ENCODE measurements around the gene ST6GALNAC2.

Gene ST6GALNAC2

DNA sequence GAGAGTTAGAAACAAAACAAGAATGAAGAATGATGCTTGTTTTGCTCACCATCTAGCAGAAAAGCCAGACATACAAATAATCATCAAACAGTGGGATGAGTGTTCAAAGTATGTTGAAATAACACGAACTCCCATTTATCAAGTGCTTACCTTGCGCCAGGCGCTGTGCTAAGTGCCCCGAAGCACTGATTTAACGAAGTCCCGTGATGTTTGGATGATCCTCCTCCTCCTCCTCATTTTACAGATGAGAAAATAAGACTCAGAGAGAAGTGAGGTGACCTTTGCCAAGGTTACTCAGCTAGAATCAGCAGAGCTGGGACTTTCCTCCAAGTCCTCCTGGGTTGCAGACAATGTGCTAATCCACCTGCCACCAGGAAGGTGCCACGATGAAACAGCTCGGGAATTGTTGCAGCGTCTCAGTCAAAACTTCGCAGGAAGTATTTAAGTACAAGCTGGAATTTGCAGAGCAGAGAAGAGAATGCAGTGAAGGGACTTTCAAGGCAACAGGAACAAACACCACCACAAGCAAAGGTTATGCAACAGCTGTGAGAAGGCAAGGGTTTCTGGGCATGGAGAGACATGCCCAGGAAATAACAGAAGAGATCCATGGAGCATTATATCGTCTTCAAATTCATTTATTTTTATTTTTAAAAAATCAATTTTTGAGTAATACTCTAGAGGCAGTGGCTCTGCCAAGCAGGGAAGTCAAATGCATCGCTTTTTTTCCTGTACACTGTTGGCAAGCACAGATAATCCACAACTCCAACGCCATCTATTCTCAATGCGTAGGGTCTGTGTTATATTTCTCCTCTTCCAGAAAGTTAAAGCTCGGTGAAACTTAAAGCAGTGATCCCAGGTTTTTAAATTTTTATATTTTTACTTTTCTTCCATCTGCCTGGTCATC is 34.7 kb downstream of the ST6GALNAC2 start:
- Mint-ChIP-seq H3K4me1 (peaks cover 23% of the 10 kb centered on the region), H3K9me3 (no peaks in the 10 kb centered on the region), H3K27ac (peak overlapping the region; percentile 8 to 34 (median 26)), H3K27me3 (ENCODE audit: low read depth) (no peaks in the 10 kb centered on the region), H3K36me3 (ENCODE audit: low read depth) (no peaks in the 10 kb centered on the region), H3K4me3 (peak overlapping the region in 2 of 3 experiments; percentile 6 to 26)
- TF ChIP-seq, protein P1, sequence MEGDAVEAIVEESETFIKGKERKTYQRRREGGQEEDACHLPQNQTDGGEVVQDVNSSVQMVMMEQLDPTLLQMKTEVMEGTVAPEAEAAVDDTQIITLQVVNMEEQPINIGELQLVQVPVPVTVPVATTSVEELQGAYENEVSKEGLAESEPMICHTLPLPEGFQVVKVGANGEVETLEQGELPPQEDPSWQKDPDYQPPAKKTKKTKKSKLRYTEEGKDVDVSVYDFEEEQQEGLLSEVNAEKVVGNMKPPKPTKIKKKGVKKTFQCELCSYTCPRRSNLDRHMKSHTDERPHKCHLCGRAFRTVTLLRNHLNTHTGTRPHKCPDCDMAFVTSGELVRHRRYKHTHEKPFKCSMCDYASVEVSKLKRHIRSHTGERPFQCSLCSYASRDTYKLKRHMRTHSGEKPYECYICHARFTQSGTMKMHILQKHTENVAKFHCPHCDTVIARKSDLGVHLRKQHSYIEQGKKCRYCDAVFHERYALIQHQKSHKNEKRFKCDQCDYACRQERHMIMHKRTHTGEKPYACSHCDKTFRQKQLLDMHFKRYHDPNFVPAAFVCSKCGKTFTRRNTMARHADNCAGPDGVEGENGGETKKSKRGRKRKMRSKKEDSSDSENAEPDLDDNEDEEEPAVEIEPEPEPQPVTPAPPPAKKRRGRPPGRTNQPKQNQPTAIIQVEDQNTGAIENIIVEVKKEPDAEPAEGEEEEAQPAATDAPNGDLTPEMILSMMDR (IDR thresholded peaks at IDR 0.05; ENCODE audit: unreplicated experiment in 3 of 3), result no peak

DNA sequence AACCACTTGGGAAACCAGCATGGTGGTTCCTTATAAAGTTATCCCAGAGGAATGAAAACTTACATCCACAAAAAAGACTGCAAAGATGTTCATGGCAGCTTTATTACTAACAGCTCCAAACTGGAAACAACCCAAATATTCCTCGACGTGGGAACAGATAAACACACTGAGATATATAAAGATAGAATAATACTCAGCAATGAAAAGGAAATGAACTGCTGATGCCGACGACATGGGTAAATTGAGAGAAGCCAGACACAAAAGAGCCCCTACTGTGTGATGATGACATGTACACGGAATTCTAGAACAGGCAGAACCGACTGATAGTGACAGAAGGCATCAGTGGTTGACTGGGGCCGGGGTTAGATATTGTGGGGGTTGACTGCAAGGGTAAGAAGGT is 36.1 kb downstream of the ST6GALNAC2 start:
- no peaks in the 10 kb centered on the region for H3K27me3 Mint-ChIP-seq (ENCODE audit: low read depth)
- no peak overlapping the region for H3K27ac Mint-ChIP-seq
- H3K9me3 Mint-ChIP-seq, result no peaks in the 10 kb centered on the region
- no peaks in the 10 kb centered on the region for H3K36me3 Mint-ChIP-seq (ENCODE audit: low read depth)
- TF ChIP-seq, protein P1 (IDR thresholded peaks at IDR 0.05; ENCODE audit: unreplicated experiment in 3 of 3), result no peak
- peaks cover 19% of the 10 kb centered on the region for H3K4me1 Mint-ChIP-seq
- no peak overlapping the region for H3K4me3 Mint-ChIP-seq

DNA sequence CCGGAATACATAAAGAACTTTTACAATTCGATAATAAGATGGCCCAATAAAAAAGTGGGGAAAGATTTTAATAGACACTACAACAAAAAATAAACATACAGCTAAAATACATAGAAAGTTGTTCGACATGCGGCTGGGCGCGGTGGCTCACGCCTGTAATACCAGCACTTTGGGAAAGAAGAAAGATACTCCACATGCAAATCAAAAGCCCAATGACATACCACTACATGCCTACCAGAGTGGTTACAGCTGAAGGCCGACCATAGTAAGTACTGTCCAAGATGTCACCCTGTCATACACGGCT is 36.5 kb downstream of the ST6GALNAC2 start:
- Mint-ChIP-seq H3K4me3 (no peak overlapping the region), H3K4me1 (peaks cover 19% of the 10 kb centered on the region), H3K27ac (no peak overlapping the region), H3K36me3 (ENCODE audit: low read depth) (no peaks in the 10 kb centered on the region), H3K27me3 (ENCODE audit: low read depth) (no peaks in the 10 kb centered on the region), H3K9me3 (no peaks in the 10 kb centered on the region)
- TF ChIP-seq, protein P1 (IDR thresholded peaks at IDR 0.05; ENCODE audit: unreplicated experiment in 3 of 3), result no peak

DNA sequence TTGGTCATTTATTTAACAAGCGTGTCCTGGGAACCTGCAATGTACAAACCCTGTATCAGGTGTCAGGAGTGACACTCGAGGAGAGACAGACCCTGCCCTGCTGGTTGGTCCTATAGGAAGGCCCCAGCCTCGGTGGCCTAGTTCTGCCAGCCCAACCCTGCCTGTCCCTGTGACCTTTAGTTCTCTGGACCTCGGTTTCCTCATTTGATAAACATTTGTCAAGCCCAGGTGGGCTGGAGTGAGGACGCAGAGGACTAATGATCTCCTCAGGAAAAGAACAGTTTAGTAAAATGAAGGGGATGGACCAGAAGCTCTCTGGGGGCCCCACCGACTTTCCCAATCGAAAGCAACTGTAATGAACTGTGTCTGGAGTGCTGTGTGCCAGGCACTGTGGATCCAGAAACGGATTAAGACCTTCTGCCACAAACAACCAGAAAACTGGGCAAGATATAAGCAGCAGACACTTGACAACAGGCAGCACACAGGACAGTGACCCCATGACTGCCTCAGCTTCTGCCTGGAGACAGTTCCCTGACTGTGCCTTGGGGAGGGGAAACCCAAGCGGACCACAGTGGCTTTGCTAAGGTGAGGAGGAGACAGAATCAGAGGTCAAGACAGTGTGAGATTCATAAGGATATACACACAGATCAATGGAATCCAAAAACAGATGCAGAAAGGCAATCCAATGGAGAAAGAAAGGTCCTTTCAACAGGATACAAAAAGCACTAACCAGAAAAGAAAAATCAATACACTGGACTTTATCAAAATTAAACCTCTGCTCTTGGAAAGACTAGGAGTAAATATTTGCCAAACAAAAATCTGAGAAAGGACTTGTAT is 37.1 kb downstream of the ST6GALNAC2 start:
- Mint-ChIP-seq H3K27ac (no peak overlapping the region), H3K36me3 (ENCODE audit: low read depth) (no peaks in the 10 kb centered on the region), H3K27me3 (ENCODE audit: low read depth) (peaks cover 4% of the 10 kb centered on the region), H3K4me3 (no peak overlapping the region), H3K9me3 (no peaks in the 10 kb centered on the region), H3K4me1 (peaks cover 19% of the 10 kb centered on the region)
- TF ChIP-seq, protein P1 (IDR thresholded peaks at IDR 0.05; ENCODE audit: unreplicated experiment in 3 of 3), result no peak

DNA sequence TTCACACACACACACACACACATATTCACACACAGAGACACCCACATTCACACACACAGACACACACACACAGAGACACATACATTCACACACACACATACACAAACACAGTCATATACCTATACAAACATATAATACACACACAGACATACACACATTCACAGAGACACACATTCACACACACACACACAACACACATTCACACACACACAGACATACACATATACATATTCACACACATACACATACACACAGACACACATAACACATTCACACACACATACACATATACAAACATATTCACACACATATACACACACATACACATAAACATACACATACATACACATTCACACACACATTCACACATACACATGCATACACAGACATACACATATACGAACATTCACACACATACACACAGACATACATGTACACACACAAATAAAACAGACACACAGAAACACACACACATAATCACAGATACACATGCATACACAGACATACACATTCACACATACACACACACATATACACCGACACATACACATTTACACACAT is 37.9 kb downstream of the ST6GALNAC2 start:
- no peaks in the 10 kb centered on the region for H3K9me3 Mint-ChIP-seq
- peaks cover 27% of the 10 kb centered on the region for H3K4me1 Mint-ChIP-seq
- no peak overlapping the region for H3K4me3 Mint-ChIP-seq
- H3K27me3 Mint-ChIP-seq (ENCODE audit: low read depth), result peaks cover 6% of the 10 kb centered on the region
- H3K27ac Mint-ChIP-seq, result no peak overlapping the region
- H3K36me3 Mint-ChIP-seq (ENCODE audit: low read depth), result no peaks in the 10 kb centered on the region
- TF ChIP-seq, protein P1 (IDR thresholded peaks at IDR 0.05; ENCODE audit: unreplicated experiment in 3 of 3), result no peak

Data from nephron (organoid).